GM12891 (cell line): ENCODE measurements around the gene ANXA6.

Source experiments
- POLR2A ChIP-seq: IDR thresholded peaks from 2 replicates; pipeline ENCODE4 v1.6.1; 2011; ENCODE audit warnings: low read depth, low read length, control low read depth
- POLR2AphosphoS5 ChIP-seq: IDR thresholded peaks from 2 replicates; pipeline ENCODE4 v1.6.1; 2011; ENCODE audit warnings: low read depth, low read length, control low read depth
- SPI1 ChIP-seq: IDR thresholded peaks from 2 replicates; pipeline ENCODE4 v1.6.1; 2011; ENCODE audit warnings: low read depth, low read length, control low read depth
- TAF1 ChIP-seq: IDR thresholded peaks from 2 replicates; pipeline ENCODE4 v1.6.1; 2011; ENCODE audit warnings: low read depth, low read length, control low read depth

DNA sequence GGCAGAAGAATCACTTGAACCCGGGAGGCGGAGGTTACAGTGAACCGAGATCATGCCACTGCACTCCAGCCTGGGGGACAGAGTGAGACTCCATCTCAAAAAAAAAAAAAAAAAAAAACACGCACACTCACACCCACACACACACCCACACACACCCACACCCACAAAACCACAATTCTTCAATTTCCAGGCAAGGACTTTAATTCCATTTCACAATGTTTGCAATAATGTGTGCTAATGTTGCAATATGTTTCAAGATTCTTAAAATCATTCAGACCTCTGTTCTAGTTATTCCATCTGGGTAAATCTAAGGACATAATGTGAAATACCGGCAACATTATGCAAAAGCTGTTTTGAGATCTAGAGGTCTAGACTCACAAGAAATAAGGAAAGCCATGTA, 38.0 kb upstream of the ANXA6 start:
- no peak for TF ChIP-seq POLR2AphosphoS5
- no peak for TF ChIP-seq POLR2A
- no peak for TF ChIP-seq TAF1
- no peak for TF ChIP-seq SPI1
